ENCODE results near the gene DOLK. TPM values are rescaled to one million over a fixed set of nuclear protein-coding genes. Genes with fewer than 3 reads are reported as not detected.

Gene DOLK
- total RNA-seq, 2 donors from 2014 or later = 18.0 to 19.8 TPM

DNA sequence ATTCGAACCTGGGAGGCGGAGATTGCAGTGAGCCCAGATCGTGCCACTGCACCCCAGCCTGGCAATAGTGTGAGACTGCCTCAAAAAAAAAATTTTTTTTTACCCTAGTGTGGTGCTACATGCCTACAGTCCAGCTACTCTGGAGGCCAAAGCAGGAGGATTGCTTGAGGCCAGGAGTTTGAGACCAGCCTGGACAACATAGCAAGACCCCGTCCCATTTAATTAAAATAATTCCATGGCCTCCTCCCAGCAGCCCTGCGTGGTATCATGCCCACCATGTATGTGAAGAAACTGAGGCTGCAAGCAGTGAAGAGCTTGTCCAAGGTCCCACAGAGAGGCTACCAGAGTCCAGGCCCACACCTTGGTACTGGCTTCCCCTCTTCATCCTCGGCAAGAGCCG, 46.0 kb downstream of the DOLK start:
- no peaks in the 10 kb centered on the region for H3K27me3 Mint-ChIP-seq (ENCODE audit: insufficient read depth)
- WGBS, 2 experiments (ENCODE audit: insufficient coverage in 1 of 2, insufficient read length in 1 of 2) = 93 to 98% methylated on average over 6 to 7 of the region's 7 CpGs
- DNase-seq = no peak
- Histone ChIP-seq H3K27me3 (ENCODE audit: control insufficient read depth, insufficient read depth, low read length, poor library complexity, severe bottlenecking) (no peaks in the 10 kb centered on the region), H3K4me3 (ENCODE audit: low read length) (no peak overlapping the region), H3K36me3 (ENCODE audit: control insufficient read depth, insufficient read depth, low read length) (peaks cover 41% of the 10 kb centered on the region), H3K4me1 (ENCODE audit: control insufficient read depth, insufficient read depth, low read length) (no peaks in the 10 kb centered on the region), H3K9ac (ENCODE audit: extremely low read depth, low read length, poor library complexity, severe bottlenecking) (no peak overlapping the region), H3K27ac (ENCODE audit: low read depth, low read length) (no peak overlapping the region), H3K9me3 (ENCODE audit: control insufficient read depth, low read length) (no peaks in the 10 kb centered on the region)
- H3K27ac Mint-ChIP-seq = no peak overlapping the region
- TF ChIP-seq, protein P1, sequence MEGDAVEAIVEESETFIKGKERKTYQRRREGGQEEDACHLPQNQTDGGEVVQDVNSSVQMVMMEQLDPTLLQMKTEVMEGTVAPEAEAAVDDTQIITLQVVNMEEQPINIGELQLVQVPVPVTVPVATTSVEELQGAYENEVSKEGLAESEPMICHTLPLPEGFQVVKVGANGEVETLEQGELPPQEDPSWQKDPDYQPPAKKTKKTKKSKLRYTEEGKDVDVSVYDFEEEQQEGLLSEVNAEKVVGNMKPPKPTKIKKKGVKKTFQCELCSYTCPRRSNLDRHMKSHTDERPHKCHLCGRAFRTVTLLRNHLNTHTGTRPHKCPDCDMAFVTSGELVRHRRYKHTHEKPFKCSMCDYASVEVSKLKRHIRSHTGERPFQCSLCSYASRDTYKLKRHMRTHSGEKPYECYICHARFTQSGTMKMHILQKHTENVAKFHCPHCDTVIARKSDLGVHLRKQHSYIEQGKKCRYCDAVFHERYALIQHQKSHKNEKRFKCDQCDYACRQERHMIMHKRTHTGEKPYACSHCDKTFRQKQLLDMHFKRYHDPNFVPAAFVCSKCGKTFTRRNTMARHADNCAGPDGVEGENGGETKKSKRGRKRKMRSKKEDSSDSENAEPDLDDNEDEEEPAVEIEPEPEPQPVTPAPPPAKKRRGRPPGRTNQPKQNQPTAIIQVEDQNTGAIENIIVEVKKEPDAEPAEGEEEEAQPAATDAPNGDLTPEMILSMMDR (conservative IDR thresholded peaks at IDR 0.05) = no peak
- no peak overlapping the region for H3K4me3 Mint-ChIP-seq
- peaks cover 21% of the 10 kb centered on the region for H3K36me3 Mint-ChIP-seq (ENCODE audit: low read depth)
- no peaks in the 10 kb centered on the region for H3K4me1 Mint-ChIP-seq
- H3K9me3 Mint-ChIP-seq = no peaks in the 10 kb centered on the region

DNA sequence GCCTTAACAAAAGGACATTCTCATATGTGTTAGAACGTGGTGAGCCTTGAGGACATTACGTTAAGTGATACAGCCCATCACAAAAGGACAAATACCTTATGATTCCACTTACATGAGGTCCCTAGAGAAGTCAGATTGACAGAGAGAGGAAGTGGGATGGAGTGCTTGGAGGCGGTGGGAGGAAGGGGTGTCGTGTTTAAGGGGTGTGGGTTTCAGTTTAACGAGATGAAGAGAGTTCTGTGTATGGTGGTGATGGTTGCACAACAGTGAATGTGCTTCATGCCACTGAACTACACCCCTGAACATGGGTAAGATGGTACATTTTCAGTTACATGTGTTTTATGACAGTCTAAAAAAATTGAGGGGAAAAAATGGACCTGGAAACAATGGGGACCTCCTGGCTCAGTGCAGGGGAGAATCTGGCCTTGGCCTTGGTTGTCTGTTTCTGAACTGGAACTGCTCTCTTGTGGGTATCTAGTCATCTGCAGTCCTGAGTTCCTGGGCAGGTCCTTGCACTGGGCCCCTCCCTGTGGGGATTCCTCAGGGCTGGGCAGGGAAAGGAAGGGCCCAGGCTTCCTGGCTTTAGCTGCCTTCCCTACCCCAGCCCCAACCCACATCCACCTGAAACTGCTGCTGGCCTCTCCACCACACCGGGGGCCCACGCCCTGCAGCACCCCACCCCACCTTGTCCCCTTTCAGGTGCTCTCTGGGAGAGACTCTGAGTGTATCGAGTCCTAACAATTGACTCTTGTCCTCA, 47.7 kb downstream of the DOLK start:
- H3K36me3 ChIP-seq (ENCODE audit: control insufficient read depth, insufficient read depth, low read length) = peaks cover 56% of the 10 kb centered on the region
- H3K9ac ChIP-seq (ENCODE audit: extremely low read depth, low read length, poor library complexity, severe bottlenecking) = no peak overlapping the region
- Mint-ChIP-seq H3K36me3 (ENCODE audit: low read depth) (peaks cover 25% of the 10 kb centered on the region), H3K4me1 (no peaks in the 10 kb centered on the region), H3K4me3 (no peak overlapping the region), H3K9me3 (no peaks in the 10 kb centered on the region), H3K27me3 (ENCODE audit: insufficient read depth) (no peaks in the 10 kb centered on the region), H3K27ac (peak overlapping the region; percentile 1)
- no peaks in the 10 kb centered on the region for H3K9me3 ChIP-seq (ENCODE audit: control insufficient read depth, low read length)
- no peak for DNase-seq
- H3K27ac ChIP-seq (ENCODE audit: low read depth, low read length) = no peak overlapping the region
- H3K4me1 ChIP-seq (ENCODE audit: control insufficient read depth, insufficient read depth, low read length) = no peaks in the 10 kb centered on the region
- TF ChIP-seq, protein P1 (conservative IDR thresholded peaks at IDR 0.05) = no peak
- no peaks in the 10 kb centered on the region for H3K27me3 ChIP-seq (ENCODE audit: control insufficient read depth, insufficient read depth, low read length, poor library complexity, severe bottlenecking)
- H3K4me3 ChIP-seq (ENCODE audit: low read length) = no peak overlapping the region
- WGBS, 2 experiments (ENCODE audit: insufficient coverage in 1 of 2, insufficient read length in 1 of 2) = 90 to 92% methylated on average over 5 to 8 of the region's 8 CpGs

DNA sequence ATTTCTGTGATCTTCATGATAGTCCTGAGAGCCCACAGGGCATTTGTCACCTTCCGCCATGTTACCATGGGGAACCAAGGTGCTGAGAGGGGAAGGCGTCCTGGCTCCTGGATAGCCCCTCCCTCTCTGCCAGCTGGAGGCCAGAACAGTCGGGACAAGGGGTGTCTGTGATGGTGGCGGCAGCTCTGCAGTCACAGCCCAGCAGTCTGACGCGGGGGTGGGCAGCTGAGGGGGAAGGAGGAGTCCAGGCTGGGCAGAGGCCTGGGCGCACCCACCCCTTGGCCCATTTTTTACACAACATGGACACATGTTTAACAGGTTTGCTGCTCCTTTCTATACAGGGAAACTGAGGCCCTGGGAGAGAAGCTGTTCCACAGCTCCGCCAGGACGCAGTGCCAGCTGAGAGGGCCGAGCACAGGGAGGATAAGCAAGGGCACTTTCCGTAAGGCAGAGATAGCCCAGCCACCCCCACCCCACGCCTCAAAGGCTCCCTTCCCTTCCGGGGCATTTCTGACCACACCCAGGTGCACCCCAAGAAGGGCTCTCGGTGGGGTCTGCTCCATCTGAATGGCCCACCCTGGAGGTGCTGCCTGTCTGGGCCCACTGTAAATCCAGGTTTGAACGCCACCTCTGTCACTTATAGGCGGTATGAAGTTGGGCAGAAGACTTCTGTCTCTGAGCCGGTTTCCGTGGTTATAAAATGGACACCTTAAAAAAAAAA, 48.4 kb downstream of the DOLK start:
- no peaks in the 10 kb centered on the region for H3K9me3 Mint-ChIP-seq
- DNase-seq = no peak
- Histone ChIP-seq H3K4me3 (ENCODE audit: low read length) (no peak overlapping the region), H3K9me3 (ENCODE audit: control insufficient read depth, low read length) (no peaks in the 10 kb centered on the region), H3K36me3 (ENCODE audit: control insufficient read depth, insufficient read depth, low read length) (peaks cover 56% of the 10 kb centered on the region), H3K9ac (ENCODE audit: extremely low read depth, low read length, poor library complexity, severe bottlenecking) (no peak overlapping the region), H3K27ac (ENCODE audit: low read depth, low read length) (no peak overlapping the region), H3K4me1 (ENCODE audit: control insufficient read depth, insufficient read depth, low read length) (no peaks in the 10 kb centered on the region), H3K27me3 (ENCODE audit: control insufficient read depth, insufficient read depth, low read length, poor library complexity, severe bottlenecking) (no peaks in the 10 kb centered on the region)
- WGBS, 2 experiments (ENCODE audit: insufficient coverage in 1 of 2, insufficient read length in 1 of 2) = 91 to 94% methylated on average over 13 to 18 of the region's 18 CpGs
- H3K27me3 Mint-ChIP-seq (ENCODE audit: insufficient read depth) = no peaks in the 10 kb centered on the region
- peak overlapping the region; percentile 84 for H3K27ac Mint-ChIP-seq
- H3K36me3 Mint-ChIP-seq (ENCODE audit: low read depth) = peaks cover 25% of the 10 kb centered on the region
- H3K4me1 Mint-ChIP-seq = no peaks in the 10 kb centered on the region
- H3K4me3 Mint-ChIP-seq = no peak overlapping the region
- TF ChIP-seq, protein P1 (conservative IDR thresholded peaks at IDR 0.05) = no peak

Data from endodermal cell (in vitro differentiated cells).